GM18909 (cell line): ENCODE results near the gene GUCY1B1.

Experiments
- ATAC-seq: cut with Tn5 transposase; IDR thresholded peaks from one replicate; pipeline ENCODE4 v1.9.1; 2021; ENCODE audit warnings: mild to moderate bottlenecking; ENCODE audit not compliant: unreplicated experiment, poor library complexity

GUCY1B1 gene

GRCh38 chr4:155761047-155761446, 2.2 kb downstream of the GUCY1B1 start:
- no peak for ATAC-seq

- no peak for ATAC-seq
Observed at GRCh38 chr4:155761916-155762315, 3.1 kb downstream of the GUCY1B1 start.

GRCh38 chr4:155762334-155762733, 3.5 kb downstream of the GUCY1B1 start:
- no peak for ATAC-seq

GRCh38 chr4:155763551-155763950, 4.7 kb downstream of the GUCY1B1 start:
- ATAC-seq: no peak

GRCh38 chr4:155765149-155765548, 6.3 kb downstream of the GUCY1B1 start:
- ATAC-seq: no peak

GRCh38 chr4:155766622-155767021, 7.8 kb downstream of the GUCY1B1 start:
- no peak for ATAC-seq

GRCh38 chr4:155768370-155768769, 9.5 kb downstream of the GUCY1B1 start:
- no peak for ATAC-seq

GRCh38 chr4:155769090-155769489, 10.3 kb downstream of the GUCY1B1 start:
- peak; percentile 91 for ATAC-seq

- ATAC-seq: no peak
Observed at GRCh38 chr4:155772459-155773195, 13.8 kb downstream of the GUCY1B1 start.

- no peak for ATAC-seq
Observed at GRCh38 chr4:155773196-155773800, 14.5 kb downstream of the GUCY1B1 start.

GRCh38 chr4:155774033-155774432, 15.2 kb downstream of the GUCY1B1 start:
- ATAC-seq: no peak

GRCh38 chr4:155777971-155778735, 19.3 kb downstream of the GUCY1B1 start:
- no peak for ATAC-seq

- ATAC-seq: no peak
Observed at GRCh38 chr4:155780775-155781174, 22.0 kb downstream of the GUCY1B1 start.

GRCh38 chr4:155781249-155781831, 22.5 kb downstream of the GUCY1B1 start:
- no peak for ATAC-seq

- ATAC-seq: no peak
Observed at GRCh38 chr4:155784637-155785036, 25.8 kb downstream of the GUCY1B1 start.

GRCh38 chr4:155785828-155786227, 27.0 kb downstream of the GUCY1B1 start:
- no peak for ATAC-seq

GRCh38 chr4:155787113-155787710, 28.4 kb downstream of the GUCY1B1 start:
- peak; percentile 98 for ATAC-seq

- ATAC-seq: peak; percentile 40
Observed at GRCh38 chr4:155789391-155789790, 30.6 kb downstream of the GUCY1B1 start.

- ATAC-seq: no peak
Observed at GRCh38 chr4:155789982-155790381, 31.2 kb downstream of the GUCY1B1 start.

GRCh38 chr4:155794589-155795236, 35.9 kb downstream of the GUCY1B1 start:
- ATAC-seq: no peak
